CD14-positive monocyte (primary cell): ENCODE results near the gene RSF1. TPM values are rescaled to one million over a fixed set of nuclear protein-coding genes. Genes with fewer than 3 reads are reported as not detected.

Source experiments
- DNase-seq, 3 donors: peaks; one replicate each; pipeline ENCODE4 v3.0.0-alpha.2; 2011 to 2022
- H2AFZ ChIP-seq: 2 replicates; pipeline ENCODE4 v1.6.0; 2012; ENCODE audit warnings: mild to moderate bottlenecking, low read depth, low read length, inconsistent platforms; ENCODE audit not compliant: insufficient read depth, poor library complexity, severe bottlenecking
- H3K27ac ChIP-seq, 2 donors: 1 replicate in 1 of 2; 2 replicates in 1 of 2; pipeline ENCODE4 v1.5.1; 2012 to 2013; ENCODE audit warnings: low read length in 2 of 2, control low read depth in 1 of 2, inconsistent platforms in 1 of 2, low read depth in 1 of 2, mild to moderate bottlenecking in 1 of 2
- H3K27me3 ChIP-seq, 2 donors: one replicate each; pipeline versions ENCODE4 v1.6.0 to v1.6.1; 2011 to 2013; ENCODE audit warnings: low read length in 2 of 2; ENCODE audit not compliant: control insufficient read depth in 2 of 2, insufficient read depth in 2 of 2
- H3K36me3 ChIP-seq, 2 donors: replicated peaks in 1 of 2; 1 replicate in 1 of 2; 2 replicates in 1 of 2; pipeline versions ENCODE4 v1.5.1 to v1.6.1; 2012 to 2013; ENCODE audit warnings: low read length in 2 of 2, control low read depth in 1 of 2, inconsistent platforms in 1 of 2, mild to moderate bottlenecking in 1 of 2; ENCODE audit not compliant: insufficient read depth in 2 of 2, control insufficient read depth in 1 of 2
- H3K4me1 ChIP-seq, 2 donors: 1 replicate in 1 of 2; 2 replicates in 1 of 2; pipeline versions ENCODE4 v1.5.1 to v1.6.1; 2012 to 2013; ENCODE audit warnings: low read length in 2 of 2, control low read depth in 1 of 2, inconsistent platforms in 1 of 2, mild to moderate bottlenecking in 1 of 2, moderate library complexity in 1 of 2; ENCODE audit not compliant: insufficient read depth in 2 of 2, control insufficient read depth in 1 of 2
- H3K4me2 ChIP-seq: replicated peaks from 2 replicates; pipeline ENCODE3; 2012; ENCODE audit warnings: low read length, moderate library complexity, mild to moderate bottlenecking; ENCODE audit not compliant: poor library complexity, severe bottlenecking; ENCODE audit errors: extremely low read depth
- H3K4me3 ChIP-seq, 3 experiments: fragments of 200-600 bp in 1 of 3; sonication (generic) in 1 of 3; replicated peaks in 1 of 3; 1 replicate in 2 of 3; 2 replicates in 1 of 3; pipeline ENCODE4 v1.5.1; 2011 to 2013; ENCODE audit warnings: low read length in 3 of 3, mild to moderate bottlenecking in 3 of 3, control low read depth in 2 of 3, low read depth in 2 of 3, inconsistent platforms in 1 of 3, moderate library complexity in 1 of 3
- H3K79me2 ChIP-seq: 2 replicates; pipeline ENCODE4 v1.6.0; 2012; ENCODE audit warnings: mild to moderate bottlenecking, control low read depth, inconsistent platforms, low read length, moderate library complexity; ENCODE audit not compliant: insufficient read depth
- H3K9ac ChIP-seq: 2 replicates; pipeline ENCODE4 v1.6.0; 2017; ENCODE audit warnings: low read length, mild to moderate bottlenecking; ENCODE audit not compliant: insufficient read depth, poor library complexity, severe bottlenecking
- H3K9me3 ChIP-seq, 2 donors: replicated peaks in 1 of 2; 1 replicate in 1 of 2; 2 replicates in 1 of 2; pipeline versions ENCODE4 v1.5.1 to v1.6.1; 2012 to 2013; ENCODE audit warnings: low read length in 2 of 2, control low read depth in 1 of 2; ENCODE audit not compliant: control insufficient read depth in 1 of 2, insufficient read depth in 1 of 2
- H4K20me1 ChIP-seq: 2 replicates; pipeline ENCODE4 v1.6.0; 2012; ENCODE audit warnings: mild to moderate bottlenecking, low read length, control low read depth, moderate library complexity; ENCODE audit not compliant: insufficient read depth
- H3K27ac Mint-ChIP-seq, 7 donors: one replicate each; pipeline ENCODE4 v1.8.0; 2020; ENCODE audit warnings: mild to moderate bottlenecking in 7 of 7, mixed read lengths in 7 of 7, moderate library complexity in 6 of 7, inconsistent platforms in 2 of 7
- H3K27me3 Mint-ChIP-seq, 3 donors: one replicate each; pipeline ENCODE4 v1.8.0; 2021 to 2022; ENCODE audit warnings: low read depth in 3 of 3, mild to moderate bottlenecking in 3 of 3, mixed read lengths in 3 of 3, moderate library complexity in 3 of 3, inconsistent platforms in 1 of 3
- H3K36me3 Mint-ChIP-seq, 2 donors: one replicate each; pipeline ENCODE4 v1.8.0; 2020; ENCODE audit warnings: mixed read lengths in 2 of 2, inconsistent platforms in 1 of 2, mild to moderate bottlenecking in 1 of 2
- H3K4me1 Mint-ChIP-seq: one replicate; pipeline ENCODE4 v1.8.0; 2020; ENCODE audit warnings: mild to moderate bottlenecking, mixed read lengths
- H3K4me3 Mint-ChIP-seq, 2 donors: one replicate each; pipeline ENCODE4 v1.8.0; 2020; ENCODE audit warnings: mild to moderate bottlenecking in 2 of 2, mixed read lengths in 2 of 2, moderate library complexity in 1 of 2
- H3K9me3 Mint-ChIP-seq, 7 donors: one replicate each; pipeline ENCODE4 v1.8.0; 2020 to 2022; ENCODE audit warnings: mixed read lengths in 7 of 7, mild to moderate bottlenecking in 6 of 7, moderate library complexity in 6 of 7, inconsistent platforms in 2 of 7
- WGBS: methylation state at CpG from one replicate; pipeline ENCODE4 v1.1.5; 2013; ENCODE audit warnings: missing lambda C conversion rate; ENCODE audit not compliant: insufficient coverage; 5-methylcytosine and 5-hydroxymethylcytosine counted together
- intact Hi-C, 2 donors: fragments of 100-400 bp; cut with micrococcal nuclease; formaldehyde crosslinking; loops; one replicate each; pipeline versions ENCODE4 v1.15.0 to v1.15.1; 2023
- polyA plus RNA-seq, 3 donors: library from polyadenylated mRNA; depleted of rRNA in 1 of 3; unstranded in 2 of 3; stranded (reverse) in 1 of 3; fragments of 300-500 nt in 2 of 3; fragments of >200 nt in 1 of 3; fragmentation: Illumina TruSeq in 2 of 3; gene quantifications; 1 replicate in 2 of 3; 2 replicates in 1 of 3; pipeline ENCODE4 v1.2.3, GENCODE V29; 2012 to 2021
- TF ChIP-seq, protein P1 (sequence below): fragments of 200-600 bp; IDR thresholded peaks from one replicate; pipeline ENCODE4 v1.8.0; 2022; ENCODE audit warnings: antibody characterized with exemption, mild to moderate bottlenecking

Gene RSF1
- polyA plus RNA-seq, 3 donors = 8.3 to 14.8 (median 9.2) TPM

DNA sequence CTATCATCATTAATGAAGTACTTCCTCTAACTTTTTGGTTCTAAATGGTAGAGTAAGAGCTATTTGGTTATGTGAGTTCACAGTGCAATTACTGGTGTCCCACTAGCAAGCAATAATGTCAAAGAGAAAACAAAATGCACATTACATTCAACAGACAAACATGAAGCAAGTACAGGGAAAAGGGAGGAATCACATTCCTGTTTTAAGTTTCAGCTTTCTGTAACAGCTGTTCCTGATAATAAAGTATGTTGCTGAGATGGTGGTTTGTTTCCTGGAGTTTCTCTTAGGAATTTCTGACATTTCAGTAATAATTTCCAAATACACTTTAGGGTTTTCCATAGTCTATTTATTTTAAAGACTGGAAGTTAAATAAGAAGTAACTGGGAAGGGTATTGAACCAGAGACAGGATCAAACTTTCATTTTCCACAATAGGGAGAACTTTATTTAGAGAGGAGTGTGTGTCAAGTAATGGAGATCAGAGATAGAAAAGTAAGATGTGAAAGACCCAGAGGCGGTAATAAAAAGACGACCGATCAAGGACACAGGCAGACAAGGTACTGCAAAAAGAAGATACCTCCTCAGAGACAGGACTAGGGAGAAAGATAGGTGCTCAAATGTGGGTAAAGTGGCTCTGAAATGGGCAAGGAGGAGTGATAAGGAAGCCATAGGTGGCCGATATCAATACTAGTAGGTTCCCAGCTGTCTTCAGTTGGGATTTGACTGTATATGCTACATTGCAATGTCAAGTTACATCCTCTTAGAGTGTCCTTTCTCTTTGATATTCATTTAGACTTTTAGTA is 162.1 kb downstream of the RSF1 start:
- TF ChIP-seq, protein P1, sequence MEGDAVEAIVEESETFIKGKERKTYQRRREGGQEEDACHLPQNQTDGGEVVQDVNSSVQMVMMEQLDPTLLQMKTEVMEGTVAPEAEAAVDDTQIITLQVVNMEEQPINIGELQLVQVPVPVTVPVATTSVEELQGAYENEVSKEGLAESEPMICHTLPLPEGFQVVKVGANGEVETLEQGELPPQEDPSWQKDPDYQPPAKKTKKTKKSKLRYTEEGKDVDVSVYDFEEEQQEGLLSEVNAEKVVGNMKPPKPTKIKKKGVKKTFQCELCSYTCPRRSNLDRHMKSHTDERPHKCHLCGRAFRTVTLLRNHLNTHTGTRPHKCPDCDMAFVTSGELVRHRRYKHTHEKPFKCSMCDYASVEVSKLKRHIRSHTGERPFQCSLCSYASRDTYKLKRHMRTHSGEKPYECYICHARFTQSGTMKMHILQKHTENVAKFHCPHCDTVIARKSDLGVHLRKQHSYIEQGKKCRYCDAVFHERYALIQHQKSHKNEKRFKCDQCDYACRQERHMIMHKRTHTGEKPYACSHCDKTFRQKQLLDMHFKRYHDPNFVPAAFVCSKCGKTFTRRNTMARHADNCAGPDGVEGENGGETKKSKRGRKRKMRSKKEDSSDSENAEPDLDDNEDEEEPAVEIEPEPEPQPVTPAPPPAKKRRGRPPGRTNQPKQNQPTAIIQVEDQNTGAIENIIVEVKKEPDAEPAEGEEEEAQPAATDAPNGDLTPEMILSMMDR = no peak
- Histone ChIP-seq H2AFZ (no peak overlapping the region), H3K4me3 (no peak overlapping the region), H3K9me3 (no peaks in the 10 kb centered on the region), H3K79me2 (no peaks in the 10 kb centered on the region), H3K27me3 (no peaks in the 10 kb centered on the region), H3K4me2 (no peak overlapping the region), H3K4me1 (peaks cover 8 to 11% of the 10 kb centered on the region in 2 donors), H3K9ac (no peak overlapping the region), H4K20me1 (no peaks in the 10 kb centered on the region), H3K36me3 (peaks cover 0 to 4% of the 10 kb centered on the region in 2 donors), H3K27ac (no peak overlapping the region)
- WGBS = 95% methylated on average over 3 of the region's 4 CpGs
- Mint-ChIP-seq H3K36me3 (peaks cover 2 to 3% of the 10 kb centered on the region in 2 donors), H3K27ac (no peak overlapping the region), H3K27me3 (peaks cover 1 to 3% (median 2%) of the 10 kb centered on the region in 3 donors), H3K9me3 (no peaks in the 10 kb centered on the region), H3K4me1 (peaks cover 9% of the 10 kb centered on the region), H3K4me3 (no peak overlapping the region)
- intact Hi-C loops = no loop called here
- no peak for DNase-seq

DNA sequence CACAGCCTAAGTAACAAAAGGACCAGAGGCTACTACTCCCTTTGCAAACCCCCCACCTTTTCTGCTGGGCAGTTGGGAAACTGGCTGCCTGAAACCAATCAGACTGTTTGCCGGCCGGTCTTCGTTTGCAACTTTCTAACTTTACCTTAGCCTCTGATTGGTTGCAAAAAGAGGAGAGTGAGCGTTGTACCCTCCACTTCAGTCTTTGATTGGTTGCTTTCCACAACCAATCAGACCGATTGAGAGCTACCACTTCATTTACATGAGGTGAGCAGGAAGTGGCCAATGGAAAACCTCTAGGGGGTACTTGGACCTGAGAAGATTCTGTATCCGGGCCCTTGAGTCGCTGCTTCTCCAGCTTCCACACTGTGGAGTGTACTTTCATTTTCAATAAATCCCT is 164.2 kb downstream of the RSF1 start:
- no peak overlapping the region for H2AFZ ChIP-seq
- intact Hi-C loops = no loop called here

More for the DNA sequence above, 164.2 kb downstream of the RSF1 start:
- Mint-ChIP-seq H3K4me3 (no peak overlapping the region), H3K36me3 (no peaks in the 10 kb centered on the region), H3K27ac (no peak overlapping the region), H3K9me3 (no peaks in the 10 kb centered on the region), H3K27me3 (peaks cover 1 to 3% (median 2%) of the 10 kb centered on the region in 3 donors), H3K4me1 (peaks cover 9% of the 10 kb centered on the region)
- H3K4me3 ChIP-seq = no peak overlapping the region
- H3K4me1 ChIP-seq = peaks cover 8 to 10% of the 10 kb centered on the region in 2 donors
- no peak overlapping the region for H3K9ac ChIP-seq
- H3K27ac ChIP-seq = no peak overlapping the region
- no peaks in the 10 kb centered on the region for H3K9me3 ChIP-seq
- no peak overlapping the region for H3K4me2 ChIP-seq
- 100% methylated on average over 5 of the region's 7 CpGs for WGBS
- no peaks in the 10 kb centered on the region for H3K27me3 ChIP-seq
- no peaks in the 10 kb centered on the region for H4K20me1 ChIP-seq
- DNase-seq = no peak
- TF ChIP-seq, protein P1 = no peak
- no peaks in the 10 kb centered on the region for H3K79me2 ChIP-seq
- H3K36me3 ChIP-seq = no peaks in the 10 kb centered on the region
